Right renal cortex interstitium (tissue), 3 donors: ENCODE results near the gene COL26A1. TPM values are rescaled to one million over a fixed set of nuclear protein-coding genes. Genes with fewer than 3 reads are reported as not detected.
"Not testable (repeated sequence)": the region's sequence is repeated elsewhere in the genome, so short reads cannot be mapped to it uniquely, and the experiment has no call there.

Source experiments
- DNase-seq, 3 donors: peaks; one replicate each; pipeline ENCODE4 v3.0.0-alpha.2; 2013; ENCODE audit warnings: low read depth in 3 of 3, low spot score in 2 of 3
- polyA plus RNA-seq, 3 donors: library from polyadenylated mRNA; unstranded; fragments of 120-200 nt; gene quantifications; one replicate each; pipeline ENCODE4 v1.2.1, GENCODE V29; 2013; ENCODE audit not compliant: insufficient read length in 3 of 3

COL26A1 gene
- polyA plus RNA-seq, 3 donors: 20.8 to 22.8 (median 21.3) TPM

DNA sequence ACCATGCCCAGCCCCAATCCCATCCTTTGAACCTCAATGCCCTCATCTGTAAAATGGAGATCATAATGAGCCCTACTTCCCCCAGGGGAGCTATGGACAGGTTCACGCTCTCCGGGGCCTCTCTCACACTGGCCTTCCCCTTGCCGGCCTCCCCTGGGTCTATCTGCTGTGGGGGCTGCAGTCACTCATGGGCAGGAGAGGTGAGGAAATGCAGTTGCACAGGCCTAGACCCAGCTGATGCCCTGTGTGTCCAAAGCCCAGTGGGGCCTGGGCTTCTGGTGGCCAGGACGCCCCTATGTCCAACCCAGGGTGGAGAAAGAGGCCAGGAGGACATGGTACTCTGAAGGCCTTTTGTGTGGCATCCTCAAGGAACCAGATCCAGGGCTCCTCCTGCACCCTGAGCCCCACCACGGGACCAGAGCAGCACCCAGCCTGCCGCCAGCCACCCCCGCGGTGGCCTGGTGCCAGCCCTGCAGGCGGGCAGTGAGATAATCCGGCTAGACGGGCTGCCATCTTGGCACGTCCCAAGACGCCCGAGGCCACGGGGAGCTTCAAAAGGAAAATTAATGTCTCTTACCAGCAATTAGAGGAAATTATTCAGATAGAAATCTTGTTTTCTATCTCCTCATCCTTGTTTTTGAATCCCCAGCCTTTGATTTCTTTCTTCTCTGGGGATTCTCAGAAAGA is 227.4 kb downstream of the COL26A1 start:
- DNase-seq: no peak

DNA sequence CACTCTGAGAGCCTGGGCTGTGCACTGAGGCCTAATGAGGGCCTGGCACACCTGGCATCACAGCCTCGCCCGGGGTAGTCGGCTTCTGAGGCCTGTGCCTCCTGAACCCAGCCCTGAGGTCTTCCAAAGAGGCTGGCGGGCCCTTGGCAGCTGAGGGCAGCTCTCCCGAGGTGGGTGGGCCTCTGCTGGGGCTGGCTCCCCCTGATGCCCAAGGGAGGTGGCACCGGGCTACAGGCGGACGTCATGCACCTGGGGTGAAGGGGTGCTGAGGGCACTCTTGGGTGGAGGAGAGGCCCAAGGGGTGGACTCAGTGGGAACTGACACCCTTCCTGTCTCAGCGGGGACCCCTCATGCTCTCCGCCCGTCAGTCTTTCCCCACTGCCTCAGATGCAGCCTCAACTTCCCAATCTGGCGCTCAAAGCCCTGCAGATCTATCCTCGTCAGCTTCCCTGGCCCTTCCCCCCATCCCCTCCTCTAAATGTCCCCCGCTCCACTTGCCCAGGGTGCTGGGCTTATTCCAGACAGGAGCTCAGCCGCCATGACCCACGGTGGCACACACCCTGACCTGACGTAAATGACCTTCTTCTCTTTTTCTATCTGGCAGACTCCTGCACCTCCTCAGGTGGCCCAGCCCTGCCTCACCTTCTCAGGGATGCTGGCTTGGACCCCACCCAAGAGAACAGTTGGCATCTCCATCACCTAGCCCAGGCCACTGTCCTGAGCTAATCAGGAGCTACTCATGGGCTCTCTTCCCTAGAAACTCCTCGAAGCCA is 228.2 kb downstream of the COL26A1 start:
- DNase-seq: no peak

DNA sequence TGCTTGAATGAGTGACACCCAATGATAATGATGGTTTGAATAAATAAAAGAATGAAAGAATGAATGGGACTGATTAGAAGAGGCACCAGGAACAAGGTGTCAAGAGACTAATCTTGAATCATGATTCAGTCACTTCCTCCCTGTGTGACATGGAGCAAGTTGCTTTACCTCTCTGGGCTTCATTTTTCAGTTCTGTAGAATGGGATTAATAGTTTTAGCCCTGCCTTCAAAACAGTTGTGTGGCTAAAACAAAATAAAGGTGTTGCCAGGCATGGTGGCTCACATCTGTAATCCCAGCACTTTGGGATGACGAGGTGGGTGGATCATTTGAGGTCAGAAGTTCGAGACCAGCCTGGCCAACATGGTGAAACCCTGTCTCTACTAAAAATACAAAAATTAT is 228.8 kb downstream of the COL26A1 start:
- no peak for DNase-seq

DNA sequence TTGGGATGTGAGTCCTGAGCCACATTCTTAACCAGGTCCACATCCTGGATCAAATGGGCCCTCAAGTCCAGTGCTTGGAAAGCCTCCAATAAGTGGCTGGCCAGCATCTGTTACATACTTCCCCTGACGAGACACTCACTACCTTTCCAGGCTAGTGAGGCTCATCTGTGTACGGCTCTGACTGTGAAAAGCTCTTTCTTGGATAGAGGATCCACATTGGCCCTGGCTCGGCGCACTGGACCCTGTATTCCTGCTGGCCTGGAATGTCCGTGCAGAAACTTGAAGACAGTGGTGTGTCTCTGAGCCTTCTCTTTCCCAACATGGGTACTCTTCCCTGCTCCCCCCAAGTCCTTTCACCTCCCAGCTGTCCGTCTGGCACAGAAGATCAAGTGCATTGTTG is 230.9 kb downstream of the COL26A1 start:
- no peak for DNase-seq

DNA sequence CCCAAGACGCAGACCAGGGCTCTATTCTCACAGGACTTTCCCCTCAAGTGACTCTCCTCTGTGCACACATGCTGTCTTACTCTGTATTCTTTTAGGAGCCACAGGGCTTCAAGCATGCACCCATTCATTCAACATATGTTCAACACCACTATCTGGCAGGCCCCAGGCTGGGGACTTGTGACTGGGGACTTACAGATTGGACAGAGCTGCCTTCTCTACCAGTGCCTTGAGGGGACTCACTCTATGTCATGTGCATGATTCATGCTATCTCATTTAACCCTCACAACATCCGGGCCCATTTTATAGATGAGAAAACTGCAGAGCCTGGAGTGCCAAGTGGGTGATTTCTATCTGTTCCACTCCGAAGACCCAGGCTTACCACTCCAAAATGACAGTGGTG is 232.1 kb downstream of the COL26A1 start:
- no peak for DNase-seq

DNA sequence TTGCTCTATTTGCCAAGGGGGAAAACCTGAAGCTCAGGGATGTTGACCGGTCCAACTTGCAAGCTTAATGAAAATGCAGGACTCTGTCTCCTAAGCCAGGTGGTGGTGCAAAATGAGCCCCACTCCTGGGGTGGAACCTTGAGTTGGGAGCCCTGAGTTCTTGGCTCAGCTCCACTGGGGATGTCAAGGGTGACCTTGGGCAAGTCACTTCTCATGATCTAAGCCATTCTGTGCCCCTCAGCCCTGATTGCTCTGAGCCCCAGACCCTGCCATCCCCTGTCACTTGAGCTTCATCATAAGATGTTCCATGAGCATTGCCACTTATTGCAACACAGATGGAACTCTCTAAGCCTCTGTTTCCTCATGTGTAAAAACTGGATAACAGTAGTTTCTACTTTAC is 232.6 kb downstream of the COL26A1 start:
- no peak for DNase-seq

DNA sequence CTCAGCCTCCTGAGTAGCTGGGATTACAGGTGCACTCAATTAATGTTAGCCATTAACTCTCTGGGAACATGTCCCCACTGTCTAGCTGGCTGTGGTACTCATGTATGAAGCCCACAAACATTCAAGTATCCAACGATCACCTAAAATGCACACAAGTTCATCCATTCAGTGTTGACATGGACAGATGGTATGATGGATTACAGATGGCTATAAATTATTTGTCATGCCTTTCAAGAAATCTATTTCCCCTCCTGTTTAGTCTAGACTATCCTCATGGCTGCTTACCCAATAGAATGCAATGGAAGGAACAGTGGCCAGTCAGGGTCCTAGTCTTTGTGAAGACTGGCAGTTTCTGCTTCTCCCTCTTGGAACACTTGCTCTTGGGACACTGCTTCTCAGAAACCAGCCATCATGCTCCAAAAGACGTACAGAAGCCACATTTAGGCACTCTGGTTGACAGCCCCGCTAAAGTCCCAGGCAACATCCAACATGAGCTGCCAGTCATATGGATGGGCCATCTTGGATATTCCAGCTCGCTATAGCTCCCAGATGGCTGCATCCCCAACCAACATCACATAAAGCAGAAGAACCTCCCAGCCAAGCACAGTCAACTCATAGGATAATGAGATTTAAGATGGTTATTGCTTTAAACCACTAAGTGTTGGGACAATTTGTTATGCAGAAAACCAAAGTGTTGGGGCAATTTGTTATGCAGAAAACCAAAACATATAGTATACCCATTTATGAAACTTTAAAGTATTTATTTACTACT is 233.3 kb downstream of the COL26A1 start:
- DNase-seq: no peak

DNA sequence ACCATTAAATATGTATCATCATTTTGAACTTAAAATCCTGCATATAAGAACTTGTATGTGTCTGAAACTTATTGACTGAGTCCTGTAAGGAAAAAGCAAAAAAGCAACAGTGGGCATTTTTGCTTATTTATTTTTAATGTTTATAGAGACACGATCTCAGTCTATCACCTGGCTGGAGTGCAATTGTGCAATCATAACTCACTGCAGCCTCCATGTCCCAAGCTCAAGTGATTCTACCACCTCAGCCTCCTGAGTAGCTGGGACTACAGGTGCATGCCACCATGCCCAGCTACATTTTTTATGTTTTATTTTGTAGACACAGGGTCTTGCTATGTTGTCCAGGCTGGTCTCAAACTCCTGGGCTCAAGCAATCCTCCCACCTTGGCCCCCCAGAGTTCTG is 234.2 kb downstream of the COL26A1 start:
- no peak for DNase-seq

DNA sequence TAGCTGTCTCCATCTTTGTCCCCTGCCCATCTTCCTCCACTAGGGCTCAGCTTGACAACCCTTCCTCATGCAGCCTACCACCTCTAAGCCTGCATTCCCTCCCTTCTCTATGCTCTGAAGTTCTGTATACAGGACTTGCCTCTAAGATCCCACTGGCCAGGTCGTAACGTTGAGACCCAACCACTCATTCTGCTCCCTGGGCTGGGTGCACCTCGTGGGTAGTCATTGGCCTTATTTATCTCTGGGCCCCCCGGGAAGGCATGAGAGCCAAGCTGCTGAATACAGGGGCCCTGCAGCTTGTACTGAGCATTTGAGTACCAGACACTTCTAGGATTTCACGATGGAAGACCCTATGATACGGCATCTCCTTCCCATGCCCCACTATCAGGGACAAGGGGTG is 235.3 kb downstream of the COL26A1 start:
- DNase-seq: no peak

DNA sequence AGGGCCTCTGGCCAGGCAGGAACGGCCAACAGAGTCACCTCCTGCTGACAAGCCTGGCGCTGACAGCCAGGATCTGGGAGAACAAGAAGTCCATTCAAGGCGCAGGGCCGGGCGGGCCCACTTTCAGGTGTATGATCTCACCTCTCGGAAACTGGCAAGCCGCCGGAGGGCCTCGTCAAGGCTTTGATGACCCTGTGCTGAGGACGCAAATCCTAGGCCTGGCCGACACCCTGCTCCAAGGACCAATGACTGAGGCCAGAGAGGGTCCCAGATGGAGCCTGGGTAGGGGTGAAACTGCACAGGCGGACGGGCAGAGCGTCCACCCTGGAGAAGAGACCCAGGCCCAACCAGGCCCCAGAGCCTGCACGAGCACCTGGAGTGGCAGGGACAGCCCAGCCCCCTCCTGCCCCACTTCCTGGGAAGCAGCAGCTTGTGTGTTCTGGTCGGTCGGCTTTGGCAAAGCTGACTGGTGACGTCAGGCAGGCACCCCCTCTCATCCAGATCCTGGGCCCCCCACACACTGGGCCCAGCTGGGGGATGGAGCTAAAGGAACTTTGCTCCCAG is 235.8 kb downstream of the COL26A1 start:
- DNase-seq: no peak

DNA sequence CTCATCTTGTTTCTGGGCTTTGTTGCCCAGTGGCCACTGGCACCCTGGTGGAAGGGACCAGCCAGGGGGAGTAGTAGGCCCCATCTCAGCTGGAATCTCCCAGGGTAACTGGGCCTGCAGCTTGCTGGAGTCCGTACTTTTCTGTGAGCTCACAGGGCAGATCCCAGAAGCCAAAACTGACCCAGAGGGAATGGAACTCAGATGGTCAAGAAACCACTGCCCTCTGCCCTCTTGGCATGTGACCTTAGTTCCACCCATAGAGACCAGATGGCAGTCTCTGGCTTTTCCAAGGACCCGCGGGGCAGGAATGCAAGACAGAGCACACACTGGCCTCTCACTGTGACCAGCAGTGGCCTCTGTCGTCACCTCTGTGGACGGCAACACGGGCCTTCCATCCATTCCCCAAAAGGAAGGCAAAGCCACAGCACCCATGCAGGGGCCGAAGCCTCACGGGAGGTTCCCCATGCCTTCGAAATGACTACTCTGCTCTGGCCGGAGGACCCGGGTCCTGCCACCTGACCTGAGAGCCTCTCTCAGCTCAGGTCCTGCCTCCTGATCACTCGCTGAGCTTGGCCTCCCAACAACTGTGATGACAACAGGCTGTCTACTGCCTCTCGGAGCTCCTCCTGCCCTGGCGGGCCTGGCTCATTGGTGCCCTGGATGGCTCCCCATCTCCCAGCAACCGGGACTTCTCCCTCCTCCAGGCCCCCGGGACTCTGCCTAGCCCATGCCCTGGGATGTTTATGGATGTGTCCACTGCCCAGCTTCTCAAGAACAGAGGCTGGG is 236.5 kb downstream of the COL26A1 start:
- DNase-seq: no peak

DNA sequence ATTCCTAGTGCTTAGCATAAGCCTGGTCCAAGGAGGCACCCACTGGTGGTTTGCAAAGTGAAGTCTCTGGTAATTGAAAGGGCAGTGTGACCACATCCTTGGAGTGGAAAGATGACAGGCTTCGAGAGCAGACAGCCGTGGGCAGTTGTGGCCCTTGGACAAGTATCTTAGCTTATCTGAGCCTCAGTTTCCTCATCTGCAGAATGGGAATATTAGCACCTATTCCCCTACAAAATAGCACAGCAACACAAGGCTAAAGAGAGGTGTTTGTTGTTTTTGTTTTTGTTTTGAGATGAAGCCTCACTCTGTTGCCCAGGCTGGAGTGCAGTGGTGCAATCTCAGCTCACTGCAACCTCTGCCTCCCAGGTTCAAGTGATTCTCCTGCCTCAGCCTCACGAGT is 237.1 kb downstream of the COL26A1 start:
- no peak for DNase-seq

DNA sequence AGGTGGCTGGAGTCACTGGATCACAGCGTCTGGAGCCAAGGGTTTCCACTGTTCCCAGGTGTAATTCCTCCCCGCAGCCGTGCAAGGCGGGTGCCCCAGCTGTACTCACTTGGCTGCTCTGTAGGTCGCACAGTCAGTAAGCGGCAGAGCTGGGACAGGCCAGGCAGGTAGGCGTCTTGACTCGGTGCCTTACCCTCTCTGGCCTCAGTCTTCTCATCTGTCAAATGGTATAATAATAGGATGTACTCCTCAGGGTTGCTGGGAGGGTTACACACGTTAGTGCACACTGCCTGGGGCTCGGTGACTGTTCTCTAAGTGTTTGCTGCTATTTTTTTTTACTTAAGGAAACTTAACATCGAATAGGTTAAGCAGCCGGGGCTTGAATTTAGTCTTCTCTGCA is 239.4 kb downstream of the COL26A1 start:
- DNase-seq: no peak

DNA sequence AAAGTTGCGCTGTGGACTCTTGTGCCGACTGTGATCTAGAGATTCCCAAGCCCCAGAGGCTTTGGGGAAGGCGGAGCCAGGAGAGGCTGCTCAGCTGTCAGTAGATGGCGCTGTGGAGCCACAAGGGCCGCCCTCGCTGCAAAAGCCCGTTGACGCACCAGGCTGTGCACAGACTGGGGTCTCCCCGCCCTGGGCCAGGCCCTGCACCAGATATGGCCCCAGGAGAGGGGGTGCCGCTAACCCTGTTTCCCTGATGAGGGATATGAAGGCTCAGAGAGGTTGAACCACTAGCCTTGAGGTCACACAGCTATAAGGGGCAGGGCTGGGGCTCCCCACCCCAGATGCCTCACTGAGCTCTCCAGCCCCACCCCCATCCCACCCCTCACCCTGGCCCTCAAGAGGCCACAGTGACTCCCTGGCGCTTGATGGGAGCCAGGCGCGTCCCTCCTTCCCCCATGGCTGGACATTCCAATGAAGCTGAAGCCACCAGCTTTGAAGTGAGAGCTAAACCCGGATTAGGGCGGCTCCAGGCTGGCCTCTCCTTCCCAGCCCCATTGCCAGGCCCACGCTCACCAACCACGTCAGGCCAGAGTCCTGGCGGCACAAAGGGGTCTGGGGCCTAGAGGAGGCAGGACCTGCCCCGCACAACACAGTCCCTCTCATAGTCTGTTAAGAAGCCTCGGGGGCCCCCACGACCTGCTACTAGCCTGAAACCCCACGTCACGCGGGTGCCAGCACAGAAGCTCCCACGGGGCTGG is 240.0 kb downstream of the COL26A1 start:
- DNase-seq: peak in 1 of 3 donors; percentile 78

DNA sequence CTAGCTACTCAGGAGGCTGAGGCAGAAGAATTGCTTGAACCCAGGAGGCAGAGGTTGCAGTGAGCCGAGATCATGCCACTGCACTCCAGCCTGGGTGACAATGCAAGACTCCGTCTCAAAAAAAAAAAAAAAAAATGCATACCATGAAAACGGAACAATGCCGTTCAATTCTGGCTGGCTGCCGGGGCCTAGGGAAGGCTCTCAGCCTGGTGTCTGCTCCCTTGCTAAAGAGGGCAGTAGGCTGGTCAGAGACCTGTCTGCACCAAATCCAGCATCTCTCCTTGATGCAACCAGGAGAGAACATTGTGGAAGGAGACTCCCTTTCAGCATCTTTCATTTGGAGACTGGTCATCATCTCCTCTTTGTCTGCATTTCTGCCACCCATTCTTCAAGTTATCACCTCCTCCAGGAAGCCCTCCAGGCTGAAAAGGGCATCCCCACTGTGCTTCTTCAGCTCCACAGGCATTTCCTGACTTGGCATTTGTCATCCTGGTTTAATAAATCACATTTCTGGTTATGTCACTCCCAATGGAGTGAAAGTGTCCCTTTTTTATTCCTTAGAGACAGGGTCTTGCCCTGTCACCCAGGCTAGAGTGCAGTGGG is 241.8 kb downstream of the COL26A1 start:
- no peak for DNase-seq

DNA sequence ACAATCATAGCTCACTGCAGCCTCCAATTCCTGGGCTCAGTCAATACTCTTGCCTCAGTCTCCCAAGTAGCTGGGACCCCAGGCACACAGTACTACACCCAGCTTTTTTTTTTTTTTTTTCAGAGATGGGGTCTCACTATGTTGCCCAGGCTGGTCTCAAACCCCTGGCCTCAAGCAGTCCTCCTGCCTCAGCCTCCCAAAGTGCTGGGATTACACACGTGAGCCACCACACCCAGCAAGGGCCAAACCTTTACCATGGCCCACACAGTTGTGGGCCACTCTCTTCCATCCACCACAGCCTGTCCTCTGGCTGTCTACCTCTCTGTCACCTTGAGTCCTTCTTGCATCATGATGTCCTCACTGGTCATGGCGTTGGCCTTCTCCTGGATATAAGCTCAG is 242.3 kb downstream of the COL26A1 start:
- DNase-seq: not testable (repeated sequence)

DNA sequence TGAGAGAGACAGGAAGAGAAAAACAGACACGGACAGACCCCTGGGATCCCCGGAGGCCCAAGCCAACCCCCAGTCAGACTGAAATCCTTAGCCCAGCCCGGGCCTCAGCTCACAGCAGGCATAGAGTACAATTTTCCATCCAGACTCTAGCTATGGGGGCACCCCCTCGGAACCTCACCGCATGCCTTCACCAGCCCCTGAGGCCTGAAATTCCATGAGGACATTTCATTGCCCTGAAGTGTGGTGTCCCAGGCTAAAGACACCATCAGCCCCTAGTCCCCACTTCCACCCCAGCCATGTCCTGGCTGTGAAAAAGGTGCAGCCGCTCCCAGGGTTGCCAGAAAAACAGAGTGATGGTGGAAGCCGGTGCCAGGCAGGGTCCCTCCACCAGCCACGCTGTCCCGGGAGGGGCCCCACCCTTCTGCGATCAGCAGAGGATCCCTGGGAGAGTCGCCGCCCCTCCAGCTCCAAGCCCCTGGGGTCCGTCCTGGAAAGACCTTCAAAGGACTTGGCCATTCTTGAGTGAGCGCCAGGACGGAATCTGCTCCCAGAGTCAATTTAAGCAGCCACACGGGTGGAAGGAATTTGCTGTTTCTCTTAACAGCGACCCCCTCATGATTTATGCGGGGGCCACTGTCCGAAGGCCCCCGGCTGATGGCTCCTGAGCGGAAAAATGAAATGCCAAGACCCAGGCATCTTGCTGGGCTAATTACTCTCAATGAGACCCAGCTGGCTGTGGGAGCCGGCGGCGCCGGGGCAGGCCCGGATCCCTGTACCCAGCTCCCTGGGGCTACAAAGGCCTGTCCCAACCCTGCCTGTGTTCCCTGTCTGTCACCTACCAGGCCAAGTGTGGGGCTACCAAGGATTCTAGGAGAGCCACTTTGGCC is 243.2 kb downstream of the COL26A1 start:
- DNase-seq: no peak

DNA sequence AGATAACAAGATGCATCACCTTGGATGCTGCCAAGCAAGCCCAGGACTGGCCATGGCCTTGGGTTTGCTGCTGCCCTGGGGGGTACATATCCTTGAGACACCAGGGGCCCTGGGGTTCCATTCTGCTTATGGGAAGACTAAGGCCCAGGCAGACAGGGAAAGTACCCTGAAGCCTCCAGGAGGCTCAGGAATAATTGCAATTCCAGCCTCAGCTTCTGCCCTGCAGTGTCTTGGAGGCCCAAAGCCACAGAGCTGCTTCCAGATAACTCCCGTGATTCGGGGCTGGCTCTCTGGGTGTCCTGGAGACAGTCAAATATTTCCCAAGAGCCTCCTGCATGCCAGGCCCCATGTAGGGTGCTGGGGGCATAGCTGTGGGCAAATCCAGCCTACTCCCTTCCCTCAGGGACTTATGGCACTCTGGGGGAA is 243.8 kb downstream of the COL26A1 start:
- no peak for DNase-seq
